OCI-LY1 (cell line): ENCODE measurements around the gene PNMA8C.

Source experiments
- H2AFZ ChIP-seq: fragments of 200-600 bp; sonication (generic), shearing (Covaris generic); 2 replicates; pipeline ENCODE4 v1.6.0; 2014; ENCODE audit warnings: antibody characterized with exemption, mild to moderate bottlenecking, low read length
- H3F3A ChIP-seq: fragments of 200-600 bp; sonication (generic), shearing (Covaris generic); 2 replicates; pipeline ENCODE4 v1.6.0; 2014; ENCODE audit warnings: mild to moderate bottlenecking, antibody characterized with exemption, low read length, moderate library complexity; ENCODE audit not compliant: insufficient read depth
- H3K27ac ChIP-seq: fragments of 200-600 bp; sonication (generic); 2 replicates; pipeline ENCODE4 v1.5.1; 2014; ENCODE audit warnings: low read length, mixed run types, mild to moderate bottlenecking, low read depth; ENCODE audit not compliant: poor library complexity, severe bottlenecking
- H3K27me3 ChIP-seq: fragments of 200-600 bp; sonication (generic); 2 replicates; pipeline ENCODE4 v1.6.0; 2014; ENCODE audit warnings: antibody characterized with exemption, mild to moderate bottlenecking, low read length, moderate library complexity; ENCODE audit not compliant: insufficient read depth
- H3K36me3 ChIP-seq: fragments of 200-600 bp; sonication (generic); 2 replicates; pipeline ENCODE4 v1.6.1; 2014; ENCODE audit warnings: mild to moderate bottlenecking, antibody characterized with exemption, low read length, moderate library complexity, mixed read lengths; ENCODE audit not compliant: insufficient read depth
- H3K4me1 ChIP-seq: fragments of 200-600 bp; sonication (generic); 2 replicates; pipeline ENCODE4 v1.5.1; 2014; ENCODE audit warnings: mild to moderate bottlenecking, low read length, moderate library complexity; ENCODE audit not compliant: insufficient read depth, severe bottlenecking
- H3K4me2 ChIP-seq: fragments of 200-600 bp; sonication (generic), shearing (Covaris generic); 2 replicates; pipeline ENCODE4 v1.6.1; 2014; ENCODE audit warnings: low read length
- H3K4me3 ChIP-seq: fragments of 200-600 bp; sonication (generic); 2 replicates; pipeline ENCODE4 v1.5.1; 2014; ENCODE audit warnings: low read length, low read depth, mild to moderate bottlenecking, mixed read lengths; ENCODE audit not compliant: poor library complexity, severe bottlenecking
- H3K79me2 ChIP-seq: fragments of 200-600 bp; shearing (Covaris generic); 2 replicates; pipeline ENCODE4 v1.6.1; 2016; ENCODE audit warnings: mixed run types, low read length, mixed read lengths; ENCODE audit not compliant: insufficient read depth
- H3K9ac ChIP-seq: fragments of 200-600 bp; sonication (generic), shearing (Covaris generic); 2 replicates; pipeline ENCODE4 v1.6.1; 2014; ENCODE audit warnings: mild to moderate bottlenecking, low read length, mixed read lengths
- H3K9me2 ChIP-seq: fragments of 200-600 bp; sonication (generic), shearing (Covaris generic); 2 replicates; pipeline ENCODE4 v1.6.1; 2014; ENCODE audit warnings: low read depth, mild to moderate bottlenecking, low read length, mixed read lengths
- H3K9me3 ChIP-seq: fragments of 200-600 bp; shearing (Covaris generic); 2 replicates; pipeline ENCODE4 v1.6.1; 2014; ENCODE audit warnings: low read length, mixed read lengths
- H4K20me1 ChIP-seq: fragments of 200-600 bp; sonication (generic), shearing (Covaris generic); 2 replicates; pipeline ENCODE4 v1.6.0; 2016; ENCODE audit warnings: mild to moderate bottlenecking, low read length; ENCODE audit not compliant: insufficient read depth
- CTCF ChIP-seq: fragments of 200-600 bp; sonication (generic), shearing (Covaris generic); IDR thresholded peaks from 2 replicates; pipeline ENCODE4 v1.5.1; 2017; ENCODE audit warnings: mild to moderate bottlenecking, antibody characterized with exemption, low read length, moderate library complexity, mixed read lengths
- EZH2 ChIP-seq: fragments of 200-600 bp; sonication (generic), shearing (Covaris generic); IDR thresholded peaks from 2 replicates; pipeline ENCODE4 v1.8.0; 2017; ENCODE audit warnings: borderline replicate concordance, mixed run types, mild to moderate bottlenecking, antibody characterized with exemption, low read length, moderate library complexity, mixed read lengths

The PNMA8C gene

GRCh38 chr19:46411088-46411924 lies 17.4 kb downstream of the PNMA8C start:
- Histone ChIP-seq H3K36me3 (no peaks in the 10 kb centered on the region), H3K4me2 (no peak overlapping the region), H3K9ac (no peak overlapping the region), H3K9me2 (no peaks in the 10 kb centered on the region), H3K4me1 (no peaks in the 10 kb centered on the region), H3K4me3 (no peak overlapping the region), H3K9me3 (no peaks in the 10 kb centered on the region), H4K20me1 (no peaks in the 10 kb centered on the region), H3K79me2 (no peaks in the 10 kb centered on the region), H3K27me3 (0 out of 2 replicates have a peak, but pooled peaks cover 6% of the 10 kb centered on the region), H2AFZ (no peak overlapping the region), H3F3A (no peaks in the 10 kb centered on the region), H3K27ac (no peak overlapping the region)
- no peak for TF ChIP-seq CTCF
- TF ChIP-seq EZH2: no peak

- H3K27ac ChIP-seq: no peak overlapping the region
Observed at GRCh38 chr19:46410205-46411087, 18.3 kb downstream of the PNMA8C start.

GRCh38 chr19:46409191-46409590 lies 19.5 kb downstream of the PNMA8C start:
- H3F3A ChIP-seq: no peaks in the 10 kb centered on the region
- no peak overlapping the region for H2AFZ ChIP-seq
- no peak overlapping the region for H3K9ac ChIP-seq
- H3K27me3 ChIP-seq: no peaks in the 10 kb centered on the region
- no peak for TF ChIP-seq EZH2
- no peak for TF ChIP-seq CTCF
- H3K9me3 ChIP-seq: no peaks in the 10 kb centered on the region
- no peaks in the 10 kb centered on the region for H3K9me2 ChIP-seq
- H3K4me3 ChIP-seq: no peak overlapping the region
- H3K27ac ChIP-seq: no peak overlapping the region
- H4K20me1 ChIP-seq: no peaks in the 10 kb centered on the region
- H3K79me2 ChIP-seq: no peaks in the 10 kb centered on the region
- H3K36me3 ChIP-seq: no peaks in the 10 kb centered on the region
- H3K4me1 ChIP-seq: no peaks in the 10 kb centered on the region
- no peak overlapping the region for H3K4me2 ChIP-seq

More at GRCh38 chr19:46410205-46411087, 18.3 kb downstream of the PNMA8C start:
- Histone ChIP-seq H3K4me3 (no peak overlapping the region), H3K9me3 (no peaks in the 10 kb centered on the region), H3F3A (no peaks in the 10 kb centered on the region), H2AFZ (no peak overlapping the region), H3K4me1 (no peaks in the 10 kb centered on the region), H3K79me2 (no peaks in the 10 kb centered on the region), H3K4me2 (no peak overlapping the region), H3K27me3 (0 out of 2 replicates have a peak, but pooled peaks cover 6% of the 10 kb centered on the region), H4K20me1 (no peaks in the 10 kb centered on the region), H3K36me3 (no peaks in the 10 kb centered on the region), H3K9ac (no peak overlapping the region), H3K9me2 (no peaks in the 10 kb centered on the region)
- TF ChIP-seq CTCF (no peak), EZH2 (no peak)
